ENCODE measurements around the gene ISG15.
"Not testable (repeated sequence)": the region's sequence is repeated elsewhere in the genome, so short reads cannot be mapped to it uniquely, and the experiment has no call there.

Gene ISG15

GRCh38 chr1:1004780-1005697 is 8.3 kb upstream of the ISG15 start:
- peak; percentile 62 for DNase-seq (ENCODE audit: low read depth)
- no peak overlapping the region for H3K4me3 ChIP-seq (ENCODE audit: low read length)
- TF ChIP-seq CTCF (conservative IDR thresholded peaks at IDR 0.05; ENCODE audit: low read length) = no peak

GRCh38 chr1:1005774-1006304 is 7.5 kb upstream of the ISG15 start:
- no peak for DNase-seq (ENCODE audit: low read depth)
- no peak overlapping the region for H3K4me3 ChIP-seq (ENCODE audit: low read length)
- no peak for TF ChIP-seq CTCF (conservative IDR thresholded peaks at IDR 0.05; ENCODE audit: low read length)

- H3K4me3 ChIP-seq (ENCODE audit: low read length) = no peak overlapping the region
Observed at GRCh38 chr1:1006305-1007159, 6.8 kb upstream of the ISG15 start.

GRCh38 chr1:1010131-1010530 is 3.2 kb upstream of the ISG15 start:
- not testable (repeated sequence) for H3K4me3 ChIP-seq (ENCODE audit: low read length); DNase-seq (ENCODE audit: low read depth)

More at GRCh38 chr1:1006305-1007159, 6.8 kb upstream of the ISG15 start:
- DNase-seq (ENCODE audit: low read depth) = no peak
- no peak for TF ChIP-seq CTCF (conservative IDR thresholded peaks at IDR 0.05; ENCODE audit: low read length)

- no peak for TF ChIP-seq CTCF (conservative IDR thresholded peaks at IDR 0.05; ENCODE audit: low read length)
- no peak overlapping the region for H3K4me3 ChIP-seq (ENCODE audit: low read length)
- DNase-seq (ENCODE audit: low read depth) = no peak
Observed at GRCh38 chr1:1011396-1011949, 1.8 kb upstream of the ISG15 start.

GRCh38 chr1:1012736-1013104 is 577 bp upstream of the ISG15 start:
- peak overlapping the region; percentile 70 for H3K4me3 ChIP-seq (ENCODE audit: low read length)
- not testable (repeated sequence) for DNase-seq (ENCODE audit: low read depth)

GRCh38 chr1:1013922-1014648 is 788 bp downstream of the ISG15 start:
- peak; percentile 36 for DNase-seq (ENCODE audit: low read depth)
- no peak for TF ChIP-seq CTCF (conservative IDR thresholded peaks at IDR 0.05; ENCODE audit: low read length)
- peak overlapping the region; percentile 70 for H3K4me3 ChIP-seq (ENCODE audit: low read length)
